Osteocyte (in vitro differentiated cells): Measurements from ENCODE around the gene MCCC2. TPM values are rescaled to one million over a fixed set of nuclear protein-coding genes. Genes with fewer than 3 reads are reported as not detected.
"Not testable (repeated sequence)": the region's sequence is repeated elsewhere in the genome, so short reads cannot be mapped to it uniquely, and the experiment has no call there.

ENCODE experiments used
- DNase-seq: peaks from one replicate; pipeline ENCODE4 v3.0.0; 2021; ENCODE audit warnings: mixed read lengths; ENCODE audit not compliant: unreplicated experiment; ENCODE audit errors: extremely low spot score
- H3K27ac Mint-ChIP-seq: one replicate; pipeline ENCODE4 v1.8.0; 2021; ENCODE audit warnings: mild to moderate bottlenecking, mixed read lengths; ENCODE audit not compliant: unreplicated experiment
- H3K27me3 Mint-ChIP-seq: one replicate; pipeline ENCODE4 v1.8.0; 2021; ENCODE audit warnings: mixed read lengths; ENCODE audit not compliant: unreplicated experiment
- H3K36me3 Mint-ChIP-seq: one replicate; pipeline ENCODE4 v1.8.0; 2021; ENCODE audit warnings: mixed read lengths; ENCODE audit not compliant: unreplicated experiment
- H3K4me1 Mint-ChIP-seq: one replicate; pipeline ENCODE4 v1.8.0; 2021; ENCODE audit warnings: mixed read lengths; ENCODE audit not compliant: unreplicated experiment
- H3K4me3 Mint-ChIP-seq: one replicate; pipeline ENCODE4 v1.8.0; 2021; ENCODE audit warnings: mild to moderate bottlenecking, moderate library complexity, mixed read lengths; ENCODE audit not compliant: unreplicated experiment
- H3K9me3 Mint-ChIP-seq: one replicate; pipeline ENCODE4 v1.8.0; 2021; ENCODE audit warnings: mixed read lengths; ENCODE audit not compliant: unreplicated experiment
- CTCF ChIP-seq: fragments of 200-600 bp; sonication (generic); IDR thresholded peaks from 2 replicates; pipeline ENCODE4 v1.5.0; 2021; ENCODE audit warnings: antibody characterized with exemption, mild to moderate bottlenecking, moderate library complexity
- total RNA-seq: library from RNA; stranded (reverse); gene quantifications from 2 replicates; pipeline ENCODE4 v1.2.1, GENCODE V29; 2021

Gene MCCC2
- total RNA-seq, 1 donor from 2014 or later: 30.5 TPM

GRCh38 chr5:71663191-71663969, 76.2 kb downstream of the MCCC2 start:
- TF ChIP-seq CTCF: no peak
- H3K36me3 Mint-ChIP-seq: peaks cover 2% of the 10 kb centered on the region
- H3K4me1 Mint-ChIP-seq: no peaks in the 10 kb centered on the region
- DNase-seq: no peak
- H3K27me3 Mint-ChIP-seq: peaks cover 12% of the 10 kb centered on the region
- no peak overlapping the region for H3K27ac Mint-ChIP-seq
- H3K9me3 Mint-ChIP-seq: no peaks in the 10 kb centered on the region
- H3K4me3 Mint-ChIP-seq: no peak overlapping the region

GRCh38 chr5:71664615-71665014, 77.5 kb downstream of the MCCC2 start:
- DNase-seq, H3K27ac Mint-ChIP-seq, H3K4me3 Mint-ChIP-seq, H3K4me1 Mint-ChIP-seq, H3K9me3 Mint-ChIP-seq, H3K36me3 Mint-ChIP-seq: not testable (repeated sequence)
- H3K27me3 Mint-ChIP-seq: peaks cover 15% of the 10 kb centered on the region

GRCh38 chr5:71666321-71666720, 79.2 kb downstream of the MCCC2 start:
- Mint-ChIP-seq H3K4me1 (no peaks in the 10 kb centered on the region), H3K27ac (no peak overlapping the region), H3K9me3 (no peaks in the 10 kb centered on the region), H3K27me3 (peaks cover 30% of the 10 kb centered on the region), H3K4me3 (no peak overlapping the region), H3K36me3 (no peaks in the 10 kb centered on the region)
- no peak for DNase-seq
- no peak for TF ChIP-seq CTCF

- TF ChIP-seq CTCF: no peak
- no peak for DNase-seq
- Mint-ChIP-seq H3K4me1 (no peaks in the 10 kb centered on the region), H3K9me3 (no peaks in the 10 kb centered on the region), H3K4me3 (no peak overlapping the region), H3K27me3 (peaks cover 74% of the 10 kb centered on the region), H3K27ac (no peak overlapping the region), H3K36me3 (no peaks in the 10 kb centered on the region)
These were observed 90.8 kb downstream of the MCCC2 start for GRCh38 chr5:71677977-71678376.

- H3K4me3 Mint-ChIP-seq: no peak overlapping the region
- H3K36me3 Mint-ChIP-seq: no peaks in the 10 kb centered on the region
- H3K9me3 Mint-ChIP-seq: peaks cover 2% of the 10 kb centered on the region
- H3K27ac Mint-ChIP-seq: no peak overlapping the region
- DNase-seq: no peak
- H3K4me1 Mint-ChIP-seq: peaks cover 13% of the 10 kb centered on the region
- no peak for TF ChIP-seq CTCF
- H3K27me3 Mint-ChIP-seq: peaks cover 68% of the 10 kb centered on the region
These were observed 92.6 kb downstream of the MCCC2 start for GRCh38 chr5:71679714-71680113.
